Measurements from ENCODE around the gene DFFA. TPM values are rescaled to one million over a fixed set of nuclear protein-coding genes. Genes with fewer than 3 reads are reported as not detected.

The DFFA gene
- total and polyA plus RNA-seq, 2 of the 4 experiments (the other 2 are of a cell fraction): 28.1 to 62.6 TPM

DNA sequence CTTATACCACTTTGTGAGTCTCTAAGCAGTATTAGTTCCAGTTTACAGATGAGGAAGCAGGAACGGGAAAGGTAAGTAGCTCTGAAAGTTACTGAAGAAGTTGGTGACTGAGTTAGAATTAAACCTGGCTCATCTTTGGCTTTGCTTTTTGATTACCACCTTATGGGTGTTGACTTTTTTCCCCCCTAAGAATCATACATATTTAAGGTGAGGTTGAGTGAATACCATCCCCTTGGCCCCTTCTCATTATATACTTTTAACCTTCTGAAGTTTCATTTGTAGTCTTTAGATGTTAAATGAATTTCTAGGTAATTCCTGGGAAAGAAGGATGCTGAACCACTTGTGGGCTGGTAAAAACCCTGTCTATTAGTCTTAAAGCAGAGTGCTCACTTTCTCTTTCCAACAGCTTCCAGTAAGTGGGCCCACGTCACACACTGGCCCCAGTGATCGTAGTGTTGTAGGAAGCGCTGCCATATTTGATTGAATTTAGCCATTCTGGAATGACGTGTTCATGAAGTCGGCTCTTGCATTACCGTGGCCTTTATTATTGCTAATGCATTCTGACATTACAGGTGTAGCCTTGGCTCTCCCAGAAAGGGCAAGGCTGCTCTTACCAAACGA lies 49.3 kb upstream of the DFFA start:
- H3K27me3 ChIP-seq (ENCODE audit: control insufficient read depth, insufficient read depth, low read length): no peaks in the 10 kb centered on the region
- no TSS peak for BruUV-seq (replicated peaks)
- dilution Hi-C loops (cut with HindIII; ENCODE audit: low sequenced_read_pairs, unreplicated experiment) (no loop called here), in situ Hi-C loops (cut with MboI; ENCODE audit: low sequenced_read_pairs) (loop anchor here (10.0 kb wide), 1 partner anchor 173 kb away; no protein-coding TSS in a partner anchor), intact Hi-C loops (cut with micrococcal nuclease) (no loop called here)
- H2BK20ac ChIP-seq (ENCODE audit: low read depth, low read length): no peak overlapping the region
- no peak overlapping the region for H3K18ac ChIP-seq (ENCODE audit: low read depth, low read length)
- no peak overlapping the region for H3K23ac ChIP-seq (ENCODE audit: low read depth, low read length)
- H3K56ac ChIP-seq (ENCODE audit: extremely low read depth, insufficient read depth, low read length): no peak overlapping the region
- no peak overlapping the region for H2BK5ac ChIP-seq (ENCODE audit: low read depth, low read length, poor library complexity, severe bottlenecking)
- ChIA-PET POLR2A (ENCODE audit: unreplicated experiment) (no interaction called here), CTCF (interaction anchor here (0.7 kb wide), 1 partner anchor 9 kb away, joined by 3 read pairs; no protein-coding TSS in a partner anchor)
- no peak overlapping the region for H3K9ac ChIP-seq (ENCODE audit: low read depth, low read length)
- H3K36me3 ChIP-seq (ENCODE audit: control insufficient read depth, insufficient read depth, low read length): no peaks in the 10 kb centered on the region
- H2AK5ac ChIP-seq (ENCODE audit: low read depth, low read length): no peak overlapping the region
- no peaks in the 10 kb centered on the region for H3K9me3 ChIP-seq (ENCODE audit: control insufficient read depth, insufficient read depth, low read length)
- H3K4me2 ChIP-seq (ENCODE audit: low read depth, low read length): no peak overlapping the region
- H4K8ac ChIP-seq (ENCODE audit: low read depth in 2 of 2, low read length in 2 of 2): no peak overlapping the region
- H3K27ac ChIP-seq (ENCODE audit: insufficient read depth, low read length): no peak overlapping the region
- WGBS, 2 experiments (ENCODE audit: extremely low coverage in 2 of 2, insufficient read length in 1 of 2): 94% methylated on average over 3 of the region's 8 CpGs; no CpG with 5 or more reads in 1 of the 2 experiments
- no peak overlapping the region for H3K14ac ChIP-seq (replicated peaks; ENCODE audit: low read depth, low read length)
- no peak overlapping the region for H4K91ac ChIP-seq (ENCODE audit: insufficient read depth, low read depth, low read length)
- H3K4me3 ChIP-seq (ENCODE audit: insufficient read depth, low read depth, low read length): no peak overlapping the region
- TF ChIP-seq RCOR1 (IDR thresholded peaks at IDR 0.05; ENCODE audit: insufficient replicate concordance, low read length) (no peak), FOS (IDR thresholded peaks at IDR 0.05; ENCODE audit: low read depth, low read length) (no peak), MXI1 (IDR thresholded peaks at IDR 0.05; ENCODE audit: borderline replicate concordance, low read depth, low read length) (no peak), CEBPB (IDR thresholded peaks at IDR 0.05; ENCODE audit: low read depth, low read length) (no peak), MAZ (IDR thresholded peaks at IDR 0.05; ENCODE audit: borderline replicate concordance, low read depth, low read length) (no peak), USF2 (IDR thresholded peaks at IDR 0.05; ENCODE audit: low read depth, low read length) (no peak), RFX5 (IDR thresholded peaks at IDR 0.05; ENCODE audit: low read depth, low read length) (no peak), SMC3 (IDR thresholded peaks at IDR 0.05; ENCODE audit: low read depth, low read length) (no peak), BHLHE40 (IDR thresholded peaks at IDR 0.05; ENCODE audit: low read depth, low read length) (no peak), POLR2A (IDR thresholded peaks at IDR 0.05; ENCODE audit: low read depth, low read length) (no peak), CHD1 (IDR thresholded peaks at IDR 0.05; ENCODE audit: low read depth, low read length) (no peak), NFE2L2 (IDR thresholded peaks at IDR 0.05; ENCODE audit: low read depth, low read length) (no peak), MAFK (IDR thresholded peaks at IDR 0.05; ENCODE audit: low read depth, low read length) (no peak), RAD21 (IDR thresholded peaks at IDR 0.05; ENCODE audit: low read length) (no peak)
- TF ChIP-seq, protein P1, sequence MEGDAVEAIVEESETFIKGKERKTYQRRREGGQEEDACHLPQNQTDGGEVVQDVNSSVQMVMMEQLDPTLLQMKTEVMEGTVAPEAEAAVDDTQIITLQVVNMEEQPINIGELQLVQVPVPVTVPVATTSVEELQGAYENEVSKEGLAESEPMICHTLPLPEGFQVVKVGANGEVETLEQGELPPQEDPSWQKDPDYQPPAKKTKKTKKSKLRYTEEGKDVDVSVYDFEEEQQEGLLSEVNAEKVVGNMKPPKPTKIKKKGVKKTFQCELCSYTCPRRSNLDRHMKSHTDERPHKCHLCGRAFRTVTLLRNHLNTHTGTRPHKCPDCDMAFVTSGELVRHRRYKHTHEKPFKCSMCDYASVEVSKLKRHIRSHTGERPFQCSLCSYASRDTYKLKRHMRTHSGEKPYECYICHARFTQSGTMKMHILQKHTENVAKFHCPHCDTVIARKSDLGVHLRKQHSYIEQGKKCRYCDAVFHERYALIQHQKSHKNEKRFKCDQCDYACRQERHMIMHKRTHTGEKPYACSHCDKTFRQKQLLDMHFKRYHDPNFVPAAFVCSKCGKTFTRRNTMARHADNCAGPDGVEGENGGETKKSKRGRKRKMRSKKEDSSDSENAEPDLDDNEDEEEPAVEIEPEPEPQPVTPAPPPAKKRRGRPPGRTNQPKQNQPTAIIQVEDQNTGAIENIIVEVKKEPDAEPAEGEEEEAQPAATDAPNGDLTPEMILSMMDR (conservative IDR thresholded peaks at IDR 0.05; ENCODE audit: low read depth, low read length): no peak
- TF ChIP-seq, protein P2, sequence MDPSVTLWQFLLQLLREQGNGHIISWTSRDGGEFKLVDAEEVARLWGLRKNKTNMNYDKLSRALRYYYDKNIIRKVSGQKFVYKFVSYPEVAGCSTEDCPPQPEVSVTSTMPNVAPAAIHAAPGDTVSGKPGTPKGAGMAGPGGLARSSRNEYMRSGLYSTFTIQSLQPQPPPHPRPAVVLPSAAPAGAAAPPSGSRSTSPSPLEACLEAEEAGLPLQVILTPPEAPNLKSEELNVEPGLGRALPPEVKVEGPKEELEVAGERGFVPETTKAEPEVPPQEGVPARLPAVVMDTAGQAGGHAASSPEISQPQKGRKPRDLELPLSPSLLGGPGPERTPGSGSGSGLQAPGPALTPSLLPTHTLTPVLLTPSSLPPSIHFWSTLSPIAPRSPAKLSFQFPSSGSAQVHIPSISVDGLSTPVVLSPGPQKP (IDR thresholded peaks at IDR 0.05; ENCODE audit: borderline replicate concordance, low read depth, low read length): no peak
- H4K20me1 ChIP-seq (ENCODE audit: insufficient read depth, low read length): peaks cover 5% of the 10 kb centered on the region
- no peak overlapping the region for H2AK9ac ChIP-seq (replicated peaks; ENCODE audit: low read depth, low read length, poor library complexity)
- no peak for ATAC-seq (ENCODE audit: low read depth)
- H3K79me1 ChIP-seq (ENCODE audit: low read depth in 1 of 2, low read length in 2 of 2): peaks cover 31 to 44% of the 10 kb centered on the region in 2 experiments
- DNase-seq: no peak
- H3K4ac ChIP-seq (ENCODE audit: low read depth, low read length): no peak overlapping the region
- H2BK15ac ChIP-seq (ENCODE audit: low read depth, low read length): no peak overlapping the region
- H3K4me1 ChIP-seq (ENCODE audit: control insufficient read depth, insufficient read depth, low read length): 0 out of 2 replicates have a peak, but pooled peaks cover 3% of the 10 kb centered on the region
- no peak overlapping the region for H4K5ac ChIP-seq (ENCODE audit: low read depth, low read length)
- no peak overlapping the region for H2BK120ac ChIP-seq (ENCODE audit: low read depth, low read length)
- H2AFZ ChIP-seq (replicated peaks; ENCODE audit: low read length, poor library complexity): no peak overlapping the region
- H3K9me1 ChIP-seq (ENCODE audit: insufficient read depth, low read length): peaks cover 3% of the 10 kb centered on the region; the same call in 1 of the 2 replicates
